ENCODE results near the gene FOXN3. TPM values are rescaled to one million over a fixed set of nuclear protein-coding genes. Genes with fewer than 3 reads are reported as not detected.

FOXN3 gene
- total and polyA plus RNA-seq, 2 experiments from 2014 or later: 98.9 to 167 TPM

GRCh38 chr14:89457007-89457406 lies 40.0 kb upstream of the FOXN3 start:
- no peaks in the 10 kb centered on the region for H3K9me3 Mint-ChIP-seq
- Histone ChIP-seq H3F3A (replicated peaks; ENCODE audit: low read depth) (peaks cover 5% of the 10 kb centered on the region; the same call in 1 of the 2 replicates), H3K4me2 (no peak overlapping the region), H4K20me1 (replicated peaks; ENCODE audit: insufficient read depth) (no peaks in the 10 kb centered on the region), H3K27ac (ENCODE audit: low read depth) (peak overlapping the region; percentile 45; the same call in 1 of the 2 replicates), H3K4me1 (ENCODE audit: insufficient read depth) (peaks cover 43% of the 10 kb centered on the region), H3K27me3 (ENCODE audit: insufficient read depth) (no peaks in the 10 kb centered on the region), H3K4me3 (no peak overlapping the region), H3K9me2 (ENCODE audit: insufficient read depth) (no peaks in the 10 kb centered on the region), H2AFZ (no peak overlapping the region), H3K36me3 (ENCODE audit: insufficient read depth) (no peaks in the 10 kb centered on the region), H3K79me2 (replicated peaks; ENCODE audit: insufficient read depth) (peaks cover 54% of the 10 kb centered on the region)
- H3K27ac Mint-ChIP-seq: no peak overlapping the region
- H3K4me3 Mint-ChIP-seq: no peak overlapping the region
- H3K4me1 Mint-ChIP-seq: peaks cover 55% of the 10 kb centered on the region
- peaks cover 8% of the 10 kb centered on the region; the same call in 2 of the 3 replicates for H3K36me3 Mint-ChIP-seq (ENCODE audit: low read depth)
- TF ChIP-seq ZNF114 (CRISPR knock-in tag; IDR thresholded peaks at IDR 0.05): no peak
- TF ChIP-seq EZH2 (IDR thresholded peaks at IDR 0.05; ENCODE audit: low read depth, unreplicated experiment): no peak
- TF ChIP-seq ETS1 (IDR thresholded peaks at IDR 0.05): no peak
- TF ChIP-seq, protein P1, sequence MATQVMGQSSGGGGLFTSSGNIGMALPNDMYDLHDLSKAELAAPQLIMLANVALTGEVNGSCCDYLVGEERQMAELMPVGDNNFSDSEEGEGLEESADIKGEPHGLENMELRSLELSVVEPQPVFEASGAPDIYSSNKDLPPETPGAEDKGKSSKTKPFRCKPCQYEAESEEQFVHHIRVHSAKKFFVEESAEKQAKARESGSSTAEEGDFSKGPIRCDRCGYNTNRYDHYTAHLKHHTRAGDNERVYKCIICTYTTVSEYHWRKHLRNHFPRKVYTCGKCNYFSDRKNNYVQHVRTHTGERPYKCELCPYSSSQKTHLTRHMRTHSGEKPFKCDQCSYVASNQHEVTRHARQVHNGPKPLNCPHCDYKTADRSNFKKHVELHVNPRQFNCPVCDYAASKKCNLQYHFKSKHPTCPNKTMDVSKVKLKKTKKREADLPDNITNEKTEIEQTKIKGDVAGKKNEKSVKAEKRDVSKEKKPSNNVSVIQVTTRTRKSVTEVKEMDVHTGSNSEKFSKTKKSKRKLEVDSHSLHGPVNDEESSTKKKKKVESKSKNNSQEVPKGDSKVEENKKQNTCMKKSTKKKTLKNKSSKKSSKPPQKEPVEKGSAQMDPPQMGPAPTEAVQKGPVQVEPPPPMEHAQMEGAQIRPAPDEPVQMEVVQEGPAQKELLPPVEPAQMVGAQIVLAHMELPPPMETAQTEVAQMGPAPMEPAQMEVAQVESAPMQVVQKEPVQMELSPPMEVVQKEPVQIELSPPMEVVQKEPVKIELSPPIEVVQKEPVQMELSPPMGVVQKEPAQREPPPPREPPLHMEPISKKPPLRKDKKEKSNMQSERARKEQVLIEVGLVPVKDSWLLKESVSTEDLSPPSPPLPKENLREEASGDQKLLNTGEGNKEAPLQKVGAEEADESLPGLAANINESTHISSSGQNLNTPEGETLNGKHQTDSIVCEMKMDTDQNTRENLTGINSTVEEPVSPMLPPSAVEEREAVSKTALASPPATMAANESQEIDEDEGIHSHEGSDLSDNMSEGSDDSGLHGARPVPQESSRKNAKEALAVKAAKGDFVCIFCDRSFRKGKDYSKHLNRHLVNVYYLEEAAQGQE (IDR thresholded peaks at IDR 0.05; ENCODE audit: unreplicated experiment): no peak
- TF ChIP-seq EZH2phosphoT487 (IDR thresholded peaks at IDR 0.05; ENCODE audit: unreplicated experiment): no peak
- TF ChIP-seq CREB1 (CRISPR knock-in tag; IDR thresholded peaks at IDR 0.05; ENCODE audit: low read depth): no peak
- TF ChIP-seq, protein P2, sequence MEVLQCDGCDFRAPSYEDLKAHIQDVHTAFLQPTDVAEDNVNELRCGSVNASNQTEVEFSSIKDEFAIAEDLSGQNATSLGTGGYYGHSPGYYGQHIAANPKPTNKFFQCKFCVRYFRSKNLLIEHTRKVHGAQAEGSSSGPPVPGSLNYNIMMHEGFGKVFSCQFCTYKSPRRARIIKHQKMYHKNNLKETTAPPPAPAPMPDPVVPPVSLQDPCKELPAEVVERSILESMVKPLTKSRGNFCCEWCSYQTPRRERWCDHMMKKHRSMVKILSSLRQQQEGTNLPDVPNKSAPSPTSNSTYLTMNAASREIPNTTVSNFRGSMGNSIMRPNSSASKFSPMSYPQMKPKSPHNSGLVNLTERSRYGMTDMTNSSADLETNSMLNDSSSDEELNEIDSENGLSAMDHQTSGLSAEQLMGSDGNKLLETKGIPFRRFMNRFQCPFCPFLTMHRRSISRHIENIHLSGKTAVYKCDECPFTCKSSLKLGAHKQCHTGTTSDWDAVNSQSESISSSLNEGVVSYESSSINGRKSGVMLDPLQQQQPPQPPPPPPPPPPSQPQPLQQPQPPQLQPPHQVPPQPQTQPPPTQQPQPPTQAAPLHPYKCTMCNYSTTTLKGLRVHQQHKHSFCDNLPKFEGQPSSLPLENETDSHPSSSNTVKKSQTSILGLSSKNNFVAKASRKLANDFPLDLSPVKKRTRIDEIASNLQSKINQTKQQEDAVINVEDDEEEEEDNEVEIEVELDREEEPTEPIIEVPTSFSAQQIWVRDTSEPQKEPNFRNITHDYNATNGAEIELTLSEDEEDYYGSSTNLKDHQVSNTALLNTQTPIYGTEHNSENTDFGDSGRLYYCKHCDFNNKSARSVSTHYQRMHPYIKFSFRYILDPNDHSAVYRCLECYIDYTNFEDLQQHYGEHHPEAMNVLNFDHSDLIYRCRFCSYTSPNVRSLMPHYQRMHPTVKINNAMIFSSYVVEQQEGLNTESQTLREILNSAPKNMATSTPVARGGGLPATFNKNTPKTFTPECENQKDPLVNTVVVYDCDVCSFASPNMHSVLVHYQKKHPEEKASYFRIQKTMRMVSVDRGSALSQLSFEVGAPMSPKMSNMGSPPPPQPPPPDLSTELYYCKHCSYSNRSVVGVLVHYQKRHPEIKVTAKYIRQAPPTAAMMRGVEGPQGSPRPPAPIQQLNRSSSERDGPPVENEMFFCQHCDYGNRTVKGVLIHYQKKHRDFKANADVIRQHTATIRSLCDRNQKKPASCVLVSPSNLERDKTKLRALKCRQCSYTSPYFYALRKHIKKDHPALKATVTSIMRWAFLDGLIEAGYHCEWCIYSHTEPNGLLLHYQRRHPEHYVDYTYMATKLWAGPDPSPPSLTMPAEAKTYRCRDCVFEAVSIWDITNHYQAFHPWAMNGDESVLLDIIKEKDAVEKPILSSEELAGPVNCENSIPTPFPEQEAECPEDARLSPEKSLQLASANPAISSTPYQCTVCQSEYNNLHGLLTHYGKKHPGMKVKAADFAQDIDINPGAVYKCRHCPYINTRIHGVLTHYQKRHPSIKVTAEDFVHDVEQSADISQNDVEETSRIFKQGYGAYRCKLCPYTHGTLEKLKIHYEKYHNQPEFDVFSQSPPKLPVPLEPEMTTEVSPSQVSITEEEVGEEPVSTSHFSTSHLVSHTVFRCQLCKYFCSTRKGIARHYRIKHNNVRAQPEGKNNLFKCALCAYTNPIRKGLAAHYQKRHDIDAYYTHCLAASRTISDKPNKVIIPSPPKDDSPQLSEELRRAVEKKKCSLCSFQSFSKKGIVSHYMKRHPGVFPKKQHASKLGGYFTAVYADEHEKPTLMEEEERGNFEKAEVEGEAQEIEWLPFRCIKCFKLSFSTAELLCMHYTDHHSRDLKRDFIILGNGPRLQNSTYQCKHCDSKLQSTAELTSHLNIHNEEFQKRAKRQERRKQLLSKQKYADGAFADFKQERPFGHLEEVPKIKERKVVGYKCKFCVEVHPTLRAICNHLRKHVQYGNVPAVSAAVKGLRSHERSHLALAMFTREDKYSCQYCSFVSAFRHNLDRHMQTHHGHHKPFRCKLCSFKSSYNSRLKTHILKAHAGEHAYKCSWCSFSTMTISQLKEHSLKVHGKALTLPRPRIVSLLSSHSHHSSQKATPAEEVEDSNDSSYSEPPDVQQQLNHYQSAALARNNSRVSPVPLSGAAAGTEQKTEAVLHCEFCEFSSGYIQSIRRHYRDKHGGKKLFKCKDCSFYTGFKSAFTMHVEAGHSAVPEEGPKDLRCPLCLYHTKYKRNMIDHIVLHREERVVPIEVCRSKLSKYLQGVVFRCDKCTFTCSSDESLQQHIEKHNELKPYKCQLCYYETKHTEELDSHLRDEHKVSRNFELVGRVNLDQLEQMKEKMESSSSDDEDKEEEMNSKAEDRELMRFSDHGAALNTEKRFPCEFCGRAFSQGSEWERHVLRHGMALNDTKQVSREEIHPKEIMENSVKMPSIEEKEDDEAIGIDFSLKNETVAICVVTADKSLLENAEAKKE (CRISPR knock-in tag; IDR thresholded peaks at IDR 0.05): no peak
- TF ChIP-seq, protein P3, sequence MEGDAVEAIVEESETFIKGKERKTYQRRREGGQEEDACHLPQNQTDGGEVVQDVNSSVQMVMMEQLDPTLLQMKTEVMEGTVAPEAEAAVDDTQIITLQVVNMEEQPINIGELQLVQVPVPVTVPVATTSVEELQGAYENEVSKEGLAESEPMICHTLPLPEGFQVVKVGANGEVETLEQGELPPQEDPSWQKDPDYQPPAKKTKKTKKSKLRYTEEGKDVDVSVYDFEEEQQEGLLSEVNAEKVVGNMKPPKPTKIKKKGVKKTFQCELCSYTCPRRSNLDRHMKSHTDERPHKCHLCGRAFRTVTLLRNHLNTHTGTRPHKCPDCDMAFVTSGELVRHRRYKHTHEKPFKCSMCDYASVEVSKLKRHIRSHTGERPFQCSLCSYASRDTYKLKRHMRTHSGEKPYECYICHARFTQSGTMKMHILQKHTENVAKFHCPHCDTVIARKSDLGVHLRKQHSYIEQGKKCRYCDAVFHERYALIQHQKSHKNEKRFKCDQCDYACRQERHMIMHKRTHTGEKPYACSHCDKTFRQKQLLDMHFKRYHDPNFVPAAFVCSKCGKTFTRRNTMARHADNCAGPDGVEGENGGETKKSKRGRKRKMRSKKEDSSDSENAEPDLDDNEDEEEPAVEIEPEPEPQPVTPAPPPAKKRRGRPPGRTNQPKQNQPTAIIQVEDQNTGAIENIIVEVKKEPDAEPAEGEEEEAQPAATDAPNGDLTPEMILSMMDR (conservative IDR thresholded peaks at IDR 0.05; ENCODE audit: low read depth in 2 of 2): no peak
- no peak for TF ChIP-seq JUNB (IDR thresholded peaks at IDR 0.05; ENCODE audit: unreplicated experiment)
- TF ChIP-seq STAT1 (IDR thresholded peaks at IDR 0.05; ENCODE audit: unreplicated experiment): no peak
- peaks cover 4% of the 10 kb centered on the region for H3K27me3 Mint-ChIP-seq (ENCODE audit: insufficient read depth, low read depth, poor library complexity)
- ATAC-seq (no peak), DNase-seq (ENCODE audit: low spot score) (no peak)

All from GM23338 (cell line).